ENCODE results near the gene MYH15. TPM values are rescaled to one million over a fixed set of nuclear protein-coding genes. Genes with fewer than 3 reads are reported as not detected.

The MYH15 gene
- total RNA-seq, 1 donor from 2014 or later, result 0.09 TPM

DNA sequence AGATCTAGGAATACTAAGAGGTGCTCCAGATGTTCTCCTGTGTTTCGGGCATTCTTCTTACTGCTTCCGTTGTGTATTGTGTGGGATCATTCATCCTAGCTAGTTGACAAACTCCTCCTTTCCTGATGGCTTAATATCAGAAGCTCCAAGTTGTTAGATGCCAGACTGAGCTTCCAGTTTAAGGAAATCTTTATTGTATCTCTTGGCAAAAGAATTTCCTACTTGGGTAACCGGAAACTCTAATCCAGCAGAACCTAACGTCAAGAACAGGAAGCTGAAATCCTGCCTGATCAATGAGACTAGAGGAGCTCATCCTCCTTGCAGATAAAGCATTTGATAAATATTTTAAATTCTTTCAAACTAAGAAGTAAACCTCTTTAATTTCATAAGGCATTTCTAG is 27.7 kb upstream of the MYH15 start:
- Mint-ChIP-seq H3K27ac (no peak overlapping the region), H3K4me1 (no peaks in the 10 kb centered on the region), H3K9me3 (no peaks in the 10 kb centered on the region), H3K36me3 (ENCODE audit: low read depth) (no peaks in the 10 kb centered on the region), H3K4me3 (no peak overlapping the region), H3K27me3 (peaks cover 11% of the 10 kb centered on the region)
- DNase-seq (no peak), ATAC-seq (ENCODE audit: low read depth) (no peak)
- POLR2A ChIA-PET, result no interaction called here
- intact Hi-C loops (cut with micrococcal nuclease), result no loop called here
- no peak for TF ChIP-seq CTCF (IDR thresholded peaks at IDR 0.05)
- CTCF ChIA-PET, result no interaction called here

- H3K4me3 Mint-ChIP-seq, result no peak overlapping the region
- peaks cover 11% of the 10 kb centered on the region for H3K4me1 Mint-ChIP-seq
- DNase-seq (no peak), ATAC-seq (ENCODE audit: low read depth) (peak; percentile 70)
- no peaks in the 10 kb centered on the region for H3K9me3 Mint-ChIP-seq
- intact Hi-C loops (cut with micrococcal nuclease), result no loop called here
- no peak overlapping the region for H3K27ac Mint-ChIP-seq
- ChIA-PET POLR2A (no interaction called here), CTCF (no interaction called here)
- H3K36me3 Mint-ChIP-seq (ENCODE audit: low read depth), result no peaks in the 10 kb centered on the region
- H3K27me3 Mint-ChIP-seq, result peaks cover 17% of the 10 kb centered on the region
- no peak for TF ChIP-seq CTCF (IDR thresholded peaks at IDR 0.05)
Measured at GRCh38 chr3:108528459-108529252, 18.3 kb upstream of the MYH15 start.

- Mint-ChIP-seq H3K9me3 (no peaks in the 10 kb centered on the region), H3K4me3 (no peak overlapping the region), H3K27me3 (peaks cover 13% of the 10 kb centered on the region), H3K36me3 (ENCODE audit: low read depth) (no peaks in the 10 kb centered on the region), H3K4me1 (peaks cover 11% of the 10 kb centered on the region), H3K27ac (no peak overlapping the region)
- no peak for ATAC-seq (ENCODE audit: low read depth)
- TF ChIP-seq CTCF (IDR thresholded peaks at IDR 0.05), result no peak
- ChIA-PET CTCF (no interaction called here), POLR2A (no interaction called here)
- no peak for DNase-seq
- intact Hi-C loops (cut with micrococcal nuclease), result no loop called here
Measured at GRCh38 chr3:108527817-108528216, 17.4 kb upstream of the MYH15 start.

DNA sequence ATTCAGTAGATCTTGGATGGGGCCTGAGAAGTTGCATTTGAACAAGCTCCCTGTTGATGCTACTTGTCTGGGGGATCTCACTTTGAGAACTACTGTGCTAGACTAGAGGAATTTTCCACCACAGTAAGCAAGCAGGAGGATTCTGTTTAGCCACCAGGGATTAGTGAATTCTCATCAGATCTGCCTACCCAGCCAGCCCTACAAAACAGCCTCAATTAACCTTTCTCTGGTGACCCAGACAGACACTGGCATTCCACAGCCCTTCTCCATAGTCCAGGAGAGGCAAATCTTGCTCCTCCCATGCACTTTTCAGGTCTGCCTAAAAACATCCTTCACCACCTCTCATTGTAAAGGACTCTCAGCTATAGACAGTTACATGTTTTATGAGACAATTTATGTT is 16.7 kb upstream of the MYH15 start:
- Mint-ChIP-seq H3K4me3 (no peak overlapping the region), H3K27me3 (peaks cover 7% of the 10 kb centered on the region), H3K36me3 (ENCODE audit: low read depth) (no peaks in the 10 kb centered on the region), H3K4me1 (peaks cover 11% of the 10 kb centered on the region), H3K27ac (no peak overlapping the region), H3K9me3 (no peaks in the 10 kb centered on the region)
- ATAC-seq (ENCODE audit: low read depth), result no peak
- no peak for TF ChIP-seq CTCF (IDR thresholded peaks at IDR 0.05)
- DNase-seq, result no peak
- ChIA-PET POLR2A (no interaction called here), CTCF (interaction anchor here (1.5 kb wide), 1 partner anchor 25 kb away, joined by 3 read pairs; no protein-coding TSS in a partner anchor)
- intact Hi-C loops (cut with micrococcal nuclease), result no loop called here

DNA sequence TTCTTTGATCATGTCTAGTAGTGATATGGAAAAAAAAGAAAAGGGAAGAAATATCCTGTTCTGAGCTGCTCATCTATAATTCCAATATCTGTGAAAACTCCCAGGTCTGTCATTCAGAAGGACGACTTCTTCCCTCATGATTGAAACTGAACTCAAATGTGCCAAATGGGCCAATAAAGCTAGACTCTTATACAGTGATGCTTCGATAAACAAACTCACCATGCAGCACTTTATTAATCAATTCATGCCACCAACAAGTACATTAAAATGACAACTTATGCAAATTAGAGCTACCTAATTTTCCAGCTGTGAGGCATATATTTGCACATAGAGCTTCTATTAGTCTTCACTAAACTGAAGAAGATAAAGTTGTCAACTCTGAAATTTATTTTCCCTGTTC is 15.6 kb upstream of the MYH15 start:
- Mint-ChIP-seq H3K4me1 (peaks cover 11% of the 10 kb centered on the region), H3K9me3 (no peaks in the 10 kb centered on the region), H3K4me3 (no peak overlapping the region), H3K27me3 (peaks cover 3% of the 10 kb centered on the region), H3K36me3 (ENCODE audit: low read depth) (no peaks in the 10 kb centered on the region), H3K27ac (no peak overlapping the region)
- TF ChIP-seq CTCF (IDR thresholded peaks at IDR 0.05), result no peak
- ChIA-PET POLR2A (no interaction called here), CTCF (interaction anchor here (1.5 kb wide), 1 partner anchor 26 kb away, joined by 3 read pairs; no protein-coding TSS in a partner anchor)
- ATAC-seq (ENCODE audit: low read depth) (no peak), DNase-seq (no peak)
- intact Hi-C loops (cut with micrococcal nuclease), result no loop called here
